Gastroesophageal sphincter (tissue), 4 donors: ENCODE data around the gene COG6. TPM values are rescaled to one million over a fixed set of nuclear protein-coding genes. Genes with fewer than 3 reads are reported as not detected.

Experiments
- ATAC-seq: fragments of 150-250 bp; one replicate; pipeline ENCODE4 v1.9.1; 2016; ENCODE audit warnings: mild to moderate bottlenecking, moderate library complexity
- H3K27ac ChIP-seq, 4 donors: fragments of 200-600 bp; sonication (generic) in 3 of 4; 1 replicate in 3 of 4; 2 replicates in 1 of 4; pipeline ENCODE4 v1.5.1; 2016 to 2019
- H3K27me3 ChIP-seq: fragments of 200-600 bp; sonication (generic); one replicate; pipeline ENCODE4 v1.5.1; 2019
- H3K36me3 ChIP-seq, 2 donors: fragments of 200-600 bp; sonication (generic); one replicate each; pipeline ENCODE4 v1.5.1; 2019; ENCODE audit warnings: control low read depth in 1 of 2
- H3K4me1 ChIP-seq, 3 donors: fragments of 200-600 bp; sonication (generic); 1 replicate in 2 of 3; 2 replicates in 1 of 3; pipeline ENCODE4 v1.5.1; 2016 to 2019; ENCODE audit warnings: control low read depth in 2 of 3
- H3K4me3 ChIP-seq, 2 donors: fragments of 200-600 bp; sonication (generic); one replicate each; pipeline ENCODE4 v1.5.1; 2019; ENCODE audit warnings: mild to moderate bottlenecking in 1 of 2, moderate library complexity in 1 of 2
- H3K9me3 ChIP-seq, 3 donors: fragments of 200-600 bp; sonication (generic); one replicate each; pipeline ENCODE4 v1.5.1; 2017 to 2019; ENCODE audit warnings: control low read depth in 2 of 3
- CTCF ChIP-seq, 4 experiments: fragments of 200-600 bp in 2 of 4; fragments of 450-650 bp in 2 of 4; sonication (generic) in 1 of 4; IDR thresholded peaks; one replicate each; pipeline ENCODE4 v1.5.1; 2017 to 2019; ENCODE audit warnings: antibody characterized with exemption in 4 of 4, mild to moderate bottlenecking in 2 of 4, moderate library complexity in 2 of 4
- EP300 ChIP-seq: sonication (generic); formaldehyde crosslinking; IDR thresholded peaks from one replicate; pipeline ENCODE4 v1.6.1; 2017; ENCODE audit warnings: antibody characterized with exemption, mild to moderate bottlenecking
- POLR2A ChIP-seq, 2 donors: fragments of 450-650 bp; IDR thresholded peaks; one replicate each; pipeline ENCODE4 v1.6.1; 2017; ENCODE audit warnings: antibody characterized with exemption in 2 of 2, mild to moderate bottlenecking in 2 of 2, moderate library complexity in 1 of 2
- POLR2AphosphoS5 ChIP-seq: sonication (generic); formaldehyde crosslinking; IDR thresholded peaks from one replicate; pipeline ENCODE4 v1.6.1; 2017; ENCODE audit warnings: antibody characterized with exemption
- WGBS, 2 donors: methylation state at CpG; one replicate each; pipeline ENCODE4 v1.1.5; 2018; ENCODE audit warnings: low coverage in 1 of 2; 5-methylcytosine and 5-hydroxymethylcytosine counted together
- small RNA-seq, 4 donors: library from RNA; depleted of rRNA; stranded (forward); fragments of <200 nt; gene quantifications; one replicate each; pipeline ENCODE3, GENCODE V24; 2016
- total RNA-seq, 4 donors: library from RNA; depleted of rRNA; stranded (reverse); fragments of >200 nt; gene quantifications; one replicate each; pipeline ENCODE4 v1.1.0, GENCODE V29; 2016

The COG6 gene
- total RNA-seq, 4 donors from 2014 or later: 10.5 to 23.2 (median 13.0) TPM

GRCh38 chr13:39788102-39788501 lies 132.6 kb downstream of the COG6 start:
- Histone ChIP-seq H3K27ac (no peak overlapping the region), H3K9me3 (peaks cover 0 to 8% (median 0%) of the 10 kb centered on the region in 3 donors), H3K36me3 (no peaks in the 10 kb centered on the region), H3K4me3 (no peak overlapping the region), H3K4me1 (peaks cover 0 to 9% (median 0%) of the 10 kb centered on the region in 3 donors), H3K27me3 (no peaks in the 10 kb centered on the region)
- ATAC-seq: no peak
- 60 to 68% methylated on average over 2 to 5 of the region's 5 CpGs for WGBS, 2 donors
- TF ChIP-seq CTCF (IDR thresholded peaks at IDR 0.05) (no peak), EP300 (no peak), POLR2A (IDR thresholded peaks at IDR 0.05) (no peak), POLR2AphosphoS5 (no peak)

- Histone ChIP-seq H3K27ac (no peak overlapping the region), H3K9me3 (peaks cover 0 to 19% (median 0%) of the 10 kb centered on the region in 3 donors), H3K36me3 (no peaks in the 10 kb centered on the region), H3K27me3 (no peaks in the 10 kb centered on the region), H3K4me1 (peaks cover 0 to 4% (median 0%) of the 10 kb centered on the region in 3 donors), H3K4me3 (no peak overlapping the region)
- WGBS, 2 donors: 100% methylated on average over 2 to 4 of the region's 5 CpGs
- TF ChIP-seq CTCF (IDR thresholded peaks at IDR 0.05): no peak
- no peak for TF ChIP-seq POLR2AphosphoS5
- TF ChIP-seq EP300: no peak
- TF ChIP-seq POLR2A (IDR thresholded peaks at IDR 0.05): no peak
- ATAC-seq: no peak
These were observed 134.0 kb downstream of the COG6 start for GRCh38 chr13:39789451-39789850.

Small RNAs within 50 kb of the gene (small RNA-seq; reads per million reads assigned to genes)
- 0 reads per million in 4 donors for gene MIR4305
- 0.49 to 2.2 (median 0.83) reads per million in 4 donors for gene RNY4P14

Other genes with a start within 250 kb of the COG6 start
- 10 to 100 TPM; 40.2 to 77.5 (median 66.6) TPM for gene LHFPL6, start 52.5 kb upstream of the COG6 start, total RNA-seq